Peyer's patch (tissue), 4 donors: ENCODE data around the gene MTERF1.

ENCODE experiments used
- POLR2A ChIP-seq, 2 donors: fragments of 450-650 bp; IDR thresholded peaks; one replicate each; pipeline ENCODE4 v1.5.1; 2017; ENCODE audit warnings: antibody characterized with exemption in 2 of 2, mild to moderate bottlenecking in 2 of 2, moderate library complexity in 2 of 2
- TF ChIP-seq, protein P1 (sequence below), 6 experiments: fragments of 450-650 bp in 4 of 6; fragments of 200-600 bp in 2 of 6; sonication (generic) in 1 of 6; IDR thresholded peaks; one replicate each; pipeline ENCODE4 v1.5.1; 2017 to 2019; ENCODE audit warnings: antibody characterized with exemption in 6 of 6, mild to moderate bottlenecking in 3 of 6, moderate library complexity in 1 of 6

GRCh38 chr7:91827169-91827568 is 53.3 kb downstream of the MTERF1 start:
- TF ChIP-seq, protein P1, sequence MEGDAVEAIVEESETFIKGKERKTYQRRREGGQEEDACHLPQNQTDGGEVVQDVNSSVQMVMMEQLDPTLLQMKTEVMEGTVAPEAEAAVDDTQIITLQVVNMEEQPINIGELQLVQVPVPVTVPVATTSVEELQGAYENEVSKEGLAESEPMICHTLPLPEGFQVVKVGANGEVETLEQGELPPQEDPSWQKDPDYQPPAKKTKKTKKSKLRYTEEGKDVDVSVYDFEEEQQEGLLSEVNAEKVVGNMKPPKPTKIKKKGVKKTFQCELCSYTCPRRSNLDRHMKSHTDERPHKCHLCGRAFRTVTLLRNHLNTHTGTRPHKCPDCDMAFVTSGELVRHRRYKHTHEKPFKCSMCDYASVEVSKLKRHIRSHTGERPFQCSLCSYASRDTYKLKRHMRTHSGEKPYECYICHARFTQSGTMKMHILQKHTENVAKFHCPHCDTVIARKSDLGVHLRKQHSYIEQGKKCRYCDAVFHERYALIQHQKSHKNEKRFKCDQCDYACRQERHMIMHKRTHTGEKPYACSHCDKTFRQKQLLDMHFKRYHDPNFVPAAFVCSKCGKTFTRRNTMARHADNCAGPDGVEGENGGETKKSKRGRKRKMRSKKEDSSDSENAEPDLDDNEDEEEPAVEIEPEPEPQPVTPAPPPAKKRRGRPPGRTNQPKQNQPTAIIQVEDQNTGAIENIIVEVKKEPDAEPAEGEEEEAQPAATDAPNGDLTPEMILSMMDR (IDR thresholded peaks at IDR 0.05) = no peak
- TF ChIP-seq POLR2A (IDR thresholded peaks at IDR 0.05) = no peak
